Osteoblast (primary cell): ENCODE results near the gene LRRC56. TPM values are rescaled to one million over a fixed set of nuclear protein-coding genes. Genes with fewer than 3 reads are reported as not detected.

Experiments used
- DNase-seq: peaks from one replicate; pipeline ENCODE4 v3.0.0; 2011; ENCODE audit warnings: low spot score, mixed read lengths; ENCODE audit not compliant: insufficient read length; ENCODE audit errors: missing footprints
- H2AFZ ChIP-seq: 2 replicates; pipeline ENCODE4 v1.6.0; 2011; ENCODE audit warnings: mild to moderate bottlenecking, low read length
- H3K27ac ChIP-seq: 2 replicates; pipeline ENCODE4 v1.5.1; 2011; ENCODE audit warnings: mild to moderate bottlenecking, low read depth, low read length, moderate library complexity
- H3K27me3 ChIP-seq: 2 replicates; pipeline ENCODE4 v1.6.0; 2012; ENCODE audit warnings: mild to moderate bottlenecking, control low read depth, inconsistent platforms, low read length, moderate library complexity; ENCODE audit not compliant: insufficient read depth
- H3K36me3 ChIP-seq: 2 replicates; pipeline ENCODE4 v1.5.1; 2011; ENCODE audit warnings: mild to moderate bottlenecking, low read length, control low read depth, moderate library complexity; ENCODE audit not compliant: insufficient read depth
- H3K4me1 ChIP-seq: 2 replicates; pipeline ENCODE4 v1.5.1; 2011; ENCODE audit warnings: mild to moderate bottlenecking, low read length, control low read depth, moderate library complexity; ENCODE audit not compliant: insufficient read depth
- H3K4me2 ChIP-seq: 2 replicates; pipeline ENCODE4 v1.6.0; 2011; ENCODE audit warnings: mild to moderate bottlenecking, low read length; ENCODE audit not compliant: insufficient read depth
- H3K4me3 ChIP-seq: fragments of 200-600 bp; sonication (generic); 3 replicates; pipeline ENCODE4 v1.5.1; 2012; ENCODE audit warnings: mild to moderate bottlenecking, low read length, inconsistent platforms; ENCODE audit not compliant: insufficient read depth
- H3K79me2 ChIP-seq: 2 replicates; pipeline ENCODE4 v1.6.0; 2012; ENCODE audit warnings: mild to moderate bottlenecking, low read length, control low read depth, inconsistent platforms; ENCODE audit not compliant: insufficient read depth
- H3K9me3 ChIP-seq: 2 replicates; pipeline ENCODE4 v1.5.1; 2011; ENCODE audit warnings: low read depth, low read length, control low read depth
- H4K20me1 ChIP-seq: 2 replicates; pipeline ENCODE4 v1.6.0; 2012; ENCODE audit warnings: mild to moderate bottlenecking, low read length, control low read depth; ENCODE audit not compliant: insufficient read depth
- CTCF ChIP-seq: IDR thresholded peaks from 2 replicates; pipeline ENCODE4 v1.5.1; 2011; ENCODE audit warnings: mild to moderate bottlenecking, low read depth, low read length, moderate library complexity; ENCODE audit errors: extremely low read depth
- total RNA-seq: library from RNA; depleted of rRNA; stranded (reverse); fragments of >200 nt; gene quantifications from 2 replicates; pipeline ENCODE4 v1.2.3, GENCODE V29; 2012

LRRC56 gene
- total RNA-seq, 1 donor = 1.1 TPM

GRCh38 chr11:586376-587316, 49.3 kb downstream of the LRRC56 start:
- TF ChIP-seq CTCF = no peak
- H3K36me3 ChIP-seq = peaks cover 54% of the 10 kb centered on the region
- peaks cover 9% of the 10 kb centered on the region for H3K4me1 ChIP-seq
- no peak overlapping the region for H3K27ac ChIP-seq
- no peak for DNase-seq
- H3K4me3 ChIP-seq = no peak overlapping the region
- H3K4me2 ChIP-seq = no peak overlapping the region
- no peak overlapping the region for H2AFZ ChIP-seq
- no peaks in the 10 kb centered on the region for H3K9me3 ChIP-seq
- H3K27me3 ChIP-seq = no peaks in the 10 kb centered on the region
- H4K20me1 ChIP-seq = peaks cover 57% of the 10 kb centered on the region
- peaks cover 78% of the 10 kb centered on the region for H3K79me2 ChIP-seq

GRCh38 chr11:587546-587945, 50.2 kb downstream of the LRRC56 start:
- Histone ChIP-seq H2AFZ (no peak overlapping the region), H3K4me2 (no peak overlapping the region), H3K36me3 (peaks cover 60% of the 10 kb centered on the region), H3K79me2 (peaks cover 74% of the 10 kb centered on the region), H3K4me1 (peaks cover 9% of the 10 kb centered on the region), H3K27ac (peak overlapping the region; percentile 25), H3K9me3 (no peaks in the 10 kb centered on the region), H3K27me3 (no peaks in the 10 kb centered on the region), H4K20me1 (peaks cover 54% of the 10 kb centered on the region), H3K4me3 (no peak overlapping the region)
- no peak for DNase-seq
- no peak for TF ChIP-seq CTCF

- Histone ChIP-seq H3K79me2 (peaks cover 73% of the 10 kb centered on the region), H3K4me3 (no peak overlapping the region), H2AFZ (no peak overlapping the region), H3K9me3 (no peaks in the 10 kb centered on the region), H3K36me3 (peaks cover 63% of the 10 kb centered on the region), H3K4me1 (peaks cover 9% of the 10 kb centered on the region), H4K20me1 (peaks cover 54% of the 10 kb centered on the region), H3K27ac (peak overlapping the region; percentile 57), H3K27me3 (no peaks in the 10 kb centered on the region), H3K4me2 (no peak overlapping the region)
- no peak for TF ChIP-seq CTCF
- peak; percentile 95 for DNase-seq
Measured at GRCh38 chr11:587978-588380, 50.7 kb downstream of the LRRC56 start.

GRCh38 chr11:589798-590197, 52.5 kb downstream of the LRRC56 start:
- peaks cover 41% of the 10 kb centered on the region for H4K20me1 ChIP-seq
- peaks cover 66% of the 10 kb centered on the region for H3K36me3 ChIP-seq
- peaks cover 71% of the 10 kb centered on the region for H3K79me2 ChIP-seq
- DNase-seq = no peak
- H2AFZ ChIP-seq = no peak overlapping the region
- no peak overlapping the region for H3K4me2 ChIP-seq
- H3K27ac ChIP-seq = no peak overlapping the region
- no peaks in the 10 kb centered on the region for H3K27me3 ChIP-seq
- no peak for TF ChIP-seq CTCF
- H3K9me3 ChIP-seq = no peaks in the 10 kb centered on the region
- no peak overlapping the region for H3K4me3 ChIP-seq
- peaks cover 9% of the 10 kb centered on the region for H3K4me1 ChIP-seq
